Measurements from ENCODE around the gene ZNF365.
A peak's percentile ranks its signal among the peaks of the same experiment; 100 is the strongest.
"Not testable (repeated sequence)": the region's sequence is repeated elsewhere in the genome, so short reads cannot be mapped to it uniquely, and the experiment has no call there.

The ZNF365 gene

GRCh38 chr10:62373995-62374861 is at the start of gene ZNF365:
Gene ZNF365 (plus strand): TSS chr10:62374369. CDS start chr10:62376194, 1,825 bp downstream.
- peak; percentile 10 for DNase-seq (ENCODE audit: low read depth)

- DNase-seq (ENCODE audit: low read depth) = no peak
Observed at GRCh38 chr10:62326176-62326575, 48.0 kb upstream of the ZNF365 start.

GRCh38 chr10:62327885-62328284 is 46.3 kb upstream of the ZNF365 start:
- peak; percentile 20 for DNase-seq (ENCODE audit: low read depth)

GRCh38 chr10:62330213-62330612 is 44.0 kb upstream of the ZNF365 start:
- DNase-seq (ENCODE audit: low read depth) = no peak

GRCh38 chr10:62332406-62332805 is 41.8 kb upstream of the ZNF365 start:
- DNase-seq (ENCODE audit: low read depth) = no peak

GRCh38 chr10:62333135-62333889 is 40.9 kb upstream of the ZNF365 start:
- no peak for DNase-seq (ENCODE audit: low read depth)

GRCh38 chr10:62333988-62334682 is 40.0 kb upstream of the ZNF365 start:
- no peak for DNase-seq (ENCODE audit: low read depth)

GRCh38 chr10:62335326-62335725 is 38.8 kb upstream of the ZNF365 start:
- no peak for DNase-seq (ENCODE audit: low read depth)

- no peak for DNase-seq (ENCODE audit: low read depth)
Observed at GRCh38 chr10:62336404-62336803, 37.8 kb upstream of the ZNF365 start.

GRCh38 chr10:62341419-62341818 is 32.8 kb upstream of the ZNF365 start:
- no peak for DNase-seq (ENCODE audit: low read depth)

GRCh38 chr10:62343000-62343399 is 31.2 kb upstream of the ZNF365 start:
- DNase-seq (ENCODE audit: low read depth) = no peak

- no peak for DNase-seq (ENCODE audit: low read depth)
Observed at GRCh38 chr10:62348029-62348428, 26.1 kb upstream of the ZNF365 start.

GRCh38 chr10:62352356-62352970 is 21.7 kb upstream of the ZNF365 start:
- peak; percentile 87 for DNase-seq (ENCODE audit: low read depth)

- peak; percentile 70 for DNase-seq (ENCODE audit: low read depth)
Observed at GRCh38 chr10:62354916-62355315, 19.3 kb upstream of the ZNF365 start.

- DNase-seq (ENCODE audit: low read depth) = no peak
Observed at GRCh38 chr10:62356447-62356846, 17.7 kb upstream of the ZNF365 start.

GRCh38 chr10:62358151-62358550 is 16.0 kb upstream of the ZNF365 start:
- not testable (repeated sequence) for DNase-seq (ENCODE audit: low read depth)

- DNase-seq (ENCODE audit: low read depth) = no peak
Observed at GRCh38 chr10:62373639-62373994, 552 bp upstream of the ZNF365 start.

GRCh38 chr10:62374862-62375710 is 917 bp downstream of the ZNF365 start:
- DNase-seq (ENCODE audit: low read depth) = no peak

GRCh38 chr10:62376071-62377025 is 2.2 kb downstream of the ZNF365 start:
- no peak for DNase-seq (ENCODE audit: low read depth)

GRCh38 chr10:62377026-62377415 is 2.9 kb downstream of the ZNF365 start:
- no peak for DNase-seq (ENCODE audit: low read depth)
